PC-9 (cell line): Measurements from ENCODE around the gene SDK1. TPM values are rescaled to one million over a fixed set of nuclear protein-coding genes. Genes with fewer than 3 reads are reported as not detected.

Source experiments
- BruUV-seq: library from RNA; stranded (reverse); fragments of 400-500 nt; replicated peaks from 2 replicates; lab custom pipeline; 2021; lab: Mats Ljungman, UMichigan
- CTCF ChIA-PET: fragments of 300-600 bp; sonication (Branson Sonifier 250); formaldehyde crosslinking; loops from one replicate; lab custom pipeline; 2022; ENCODE audit warnings: antibody characterized with exemption; lab: Charles Lee
- POLR2A ChIA-PET: fragments of 300-600 bp; sonication (Branson Sonifier 250); formaldehyde crosslinking; loops from one replicate; lab custom pipeline; 2022; ENCODE audit warnings: antibody characterized with exemption; ENCODE audit not compliant: unreplicated experiment; lab: Charles Lee
- DNase-seq, 2 experiments: peaks; one replicate each; pipeline versions ENCODE4 v3.0.0 to v3.0.0-alpha.2; 2015 to 2022; ENCODE audit warnings: mixed read lengths in 1 of 2
- H2AFZ ChIP-seq: fragments of 200-600 bp; sonication (generic); 2 replicates; pipeline ENCODE4 v1.8.1; 2017; ENCODE audit warnings: antibody characterized with exemption
- H3F3A ChIP-seq: fragments of 200-600 bp; sonication (generic); 2 replicates; pipeline ENCODE4 v1.8.1; 2017; ENCODE audit warnings: antibody characterized with exemption, mild to moderate bottlenecking, low read depth; ENCODE audit not compliant: insufficient read depth
- H3K27ac ChIP-seq: fragments of 200-600 bp; sonication (generic); 2 replicates; pipeline ENCODE4 v1.6.1; 2016; ENCODE audit warnings: mixed run types
- H3K27me3 ChIP-seq: fragments of 200-600 bp; sonication (generic); 2 replicates; pipeline ENCODE4 v1.6.1; 2016; ENCODE audit warnings: low read depth, mixed run types; ENCODE audit not compliant: insufficient read depth
- H3K36me3 ChIP-seq: fragments of 200-600 bp; sonication (generic); 2 replicates; pipeline ENCODE4 v1.6.1; 2016; ENCODE audit warnings: low read depth, mixed run types
- H3K4me1 ChIP-seq: fragments of 200-600 bp; sonication (generic); replicated peaks from 2 replicates; pipeline ENCODE4 v1.6.1; 2016; ENCODE audit warnings: mixed run types; ENCODE audit not compliant: insufficient read depth
- H3K4me2 ChIP-seq: fragments of 200-600 bp; sonication (generic); 2 replicates; pipeline ENCODE4 v1.6.1; 2017; ENCODE audit warnings: mixed run types
- H3K4me3 ChIP-seq: fragments of 200-600 bp; sonication (generic); 2 replicates; pipeline ENCODE4 v1.6.1; 2016; ENCODE audit warnings: mixed run types
- H3K79me2 ChIP-seq: fragments of 200-600 bp; sonication (generic); 2 replicates; pipeline ENCODE4 v1.6.1; 2017; ENCODE audit warnings: low read depth, mixed run types
- H3K9me2 ChIP-seq: fragments of 200-600 bp; sonication (generic); 2 replicates; pipeline ENCODE4 v1.8.1; 2017; ENCODE audit warnings: mild to moderate bottlenecking; ENCODE audit not compliant: insufficient read depth
- H3K9me3 ChIP-seq: fragments of 200-600 bp; sonication (generic); 2 replicates; pipeline ENCODE4 v1.8.1; 2016; ENCODE audit warnings: low read depth; ENCODE audit not compliant: insufficient read depth
- H4K20me1 ChIP-seq: fragments of 200-600 bp; sonication (generic); 2 replicates; pipeline ENCODE4 v1.8.1; 2017; ENCODE audit not compliant: insufficient read depth
- CTCF ChIP-seq: fragments of 200-600 bp; sonication (generic); conservative IDR thresholded peaks from 2 replicates; pipeline ENCODE4 v1.6.1; 2017; ENCODE audit warnings: mixed run types, antibody characterized with exemption, mild to moderate bottlenecking, moderate library complexity
- EZH2 ChIP-seq: fragments of 200-600 bp; sonication (generic); IDR thresholded peaks from 2 replicates; pipeline ENCODE4 v1.8.0; 2017; ENCODE audit warnings: antibody characterized with exemption, low read depth
- intact Hi-C: fragments of 100-400 bp; cut with micrococcal nuclease; formaldehyde crosslinking; loops from one replicate; pipeline ENCODE4 v1.10.0; 2022; ENCODE audit not compliant: unreplicated experiment
- total RNA-seq: library from RNA; stranded (reverse); gene quantifications from 2 replicates; pipeline ENCODE4 v1.2.3, GENCODE V29; 2021

Gene SDK1
- total RNA-seq, 1 experiment from 2014 or later = not detected

- no peak for DNase-seq
- Histone ChIP-seq H3K36me3 (no peaks in the 10 kb centered on the region), H3K4me3 (no peak overlapping the region), H3K9me3 (no peaks in the 10 kb centered on the region), H3K27ac (no peak overlapping the region), H3K79me2 (no peaks in the 10 kb centered on the region), H3K9me2 (no peaks in the 10 kb centered on the region), H3K27me3 (peaks cover 97% of the 10 kb centered on the region), H2AFZ (no peak overlapping the region), H3K4me1 (no peaks in the 10 kb centered on the region), H4K20me1 (no peaks in the 10 kb centered on the region), H3K4me2 (no peak overlapping the region), H3F3A (no peaks in the 10 kb centered on the region)
- ChIA-PET CTCF (no interaction called here), POLR2A (no interaction called here)
- no TSS peak for BruUV-seq
- intact Hi-C loops = no loop called here
- TF ChIP-seq EZH2 (no peak; the same call in 1 of the 2 replicates), CTCF (no peak)
Measured at GRCh38 chr7:4017081-4017480, 716.0 kb downstream of the SDK1 start.

GRCh38 chr7:4017785-4018184 lies 716.7 kb downstream of the SDK1 start:
- Histone ChIP-seq H3K36me3 (no peaks in the 10 kb centered on the region), H3F3A (no peaks in the 10 kb centered on the region), H3K4me3 (no peak overlapping the region), H3K27ac (no peak overlapping the region), H2AFZ (no peak overlapping the region), H3K27me3 (peaks cover 98% of the 10 kb centered on the region), H3K4me1 (no peaks in the 10 kb centered on the region), H3K9me2 (no peaks in the 10 kb centered on the region), H3K79me2 (no peaks in the 10 kb centered on the region), H3K9me3 (no peaks in the 10 kb centered on the region), H4K20me1 (no peaks in the 10 kb centered on the region), H3K4me2 (no peak overlapping the region)
- POLR2A ChIA-PET = no interaction called here
- TF ChIP-seq CTCF = no peak
- no peak for TF ChIP-seq EZH2
- no TSS peak for BruUV-seq
- intact Hi-C loops = no loop called here
- no peak for DNase-seq
- CTCF ChIA-PET = no interaction called here

- Histone ChIP-seq H3K4me3 (no peak overlapping the region), H3K4me1 (no peaks in the 10 kb centered on the region), H3K27ac (no peak overlapping the region), H3K9me3 (no peaks in the 10 kb centered on the region), H2AFZ (no peak overlapping the region), H3K9me2 (no peaks in the 10 kb centered on the region), H4K20me1 (no peaks in the 10 kb centered on the region), H3K79me2 (no peaks in the 10 kb centered on the region), H3K4me2 (no peak overlapping the region), H3K27me3 (peaks cover 98% of the 10 kb centered on the region), H3F3A (no peaks in the 10 kb centered on the region), H3K36me3 (no peaks in the 10 kb centered on the region)
- ChIA-PET POLR2A (no interaction called here), CTCF (no interaction called here)
- no peak for DNase-seq
- intact Hi-C loops = no loop called here
- no TSS peak for BruUV-seq
- no peak for TF ChIP-seq CTCF
- TF ChIP-seq EZH2 = no peak
Measured at GRCh38 chr7:4018601-4019316, 717.7 kb downstream of the SDK1 start.
